ENCODE results near the gene COL4A1. TPM values are rescaled to one million over a fixed set of nuclear protein-coding genes. Genes with fewer than 3 reads are reported as not detected.

COL4A1 gene
- total RNA-seq, 1 donor from 2014 or later = not detected

DNA sequence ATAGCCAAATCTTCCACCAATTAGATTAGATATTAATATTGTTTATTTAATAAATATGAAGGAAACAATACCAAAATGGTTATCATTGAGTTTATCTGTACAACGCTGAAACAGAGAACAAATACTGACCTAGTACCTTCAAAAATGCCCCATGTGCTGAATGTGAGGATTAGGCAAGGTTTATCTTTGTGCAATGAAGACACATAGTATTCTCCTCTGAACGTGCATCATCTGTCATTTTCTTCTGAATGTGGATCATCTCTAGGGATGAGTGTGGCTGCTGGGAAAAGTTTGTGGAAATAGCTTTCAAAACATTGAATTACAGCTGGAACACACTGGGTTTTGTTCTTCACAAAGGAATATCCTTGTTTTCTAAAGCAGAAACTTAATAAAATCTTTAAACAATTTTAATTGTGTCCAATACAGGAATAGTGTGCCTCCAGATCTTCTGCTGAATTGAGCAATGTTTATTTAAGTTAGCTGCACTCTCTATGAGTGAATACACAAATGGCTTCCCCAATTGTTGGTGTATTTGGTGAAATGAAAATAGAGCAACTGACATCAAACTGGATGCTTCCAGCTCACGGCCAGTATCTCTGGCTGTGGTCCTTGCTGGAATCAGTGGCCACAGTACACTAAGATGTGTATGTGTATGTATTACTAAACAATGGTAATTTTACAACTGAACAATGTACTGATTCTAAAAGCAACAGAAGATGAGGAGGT, 6.7 kb downstream of the COL4A1 start:
- no peaks in the 10 kb centered on the region for H3K36me3 Mint-ChIP-seq (ENCODE audit: low read depth)
- H3K4me3 Mint-ChIP-seq = no peak overlapping the region
- intact Hi-C loops (cut with micrococcal nuclease) = no loop called here
- H3K27me3 Mint-ChIP-seq (ENCODE audit: insufficient read depth) = peaks cover 48% of the 10 kb centered on the region
- H3K9me3 Mint-ChIP-seq = no peaks in the 10 kb centered on the region
- no peak overlapping the region for H3K27ac Mint-ChIP-seq
- peaks cover 9% of the 10 kb centered on the region for H3K4me1 Mint-ChIP-seq (ENCODE audit: low read depth)
- no peak for DNase-seq (ENCODE audit: low spot score)

DNA sequence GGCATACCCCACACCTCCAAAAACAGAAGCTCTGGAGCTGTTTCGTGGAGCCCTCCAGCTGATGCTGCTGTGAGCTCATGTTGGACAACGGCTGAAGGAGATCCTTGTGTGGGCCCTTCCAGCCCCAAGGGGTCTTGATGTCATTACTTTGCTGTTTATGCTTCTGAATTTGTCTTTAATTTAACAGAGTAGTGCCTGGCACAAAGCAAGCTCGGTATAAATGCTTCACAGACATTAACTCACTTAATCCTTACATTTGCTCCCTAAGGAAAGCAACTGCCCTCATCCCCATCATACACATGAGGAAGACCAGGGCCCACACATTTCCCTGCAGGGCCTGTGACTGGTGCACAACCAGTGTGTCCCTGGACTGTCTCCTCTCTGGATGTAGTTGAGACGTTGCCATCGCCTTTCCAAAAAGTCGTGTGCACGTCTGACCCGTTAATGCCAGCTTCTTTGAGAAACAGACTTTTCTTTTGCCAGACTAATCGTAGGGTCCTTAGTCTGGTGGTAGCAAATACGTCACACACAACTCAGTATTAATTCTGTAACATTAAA, 7.6 kb downstream of the COL4A1 start:
- no peak for DNase-seq (ENCODE audit: low spot score)
- Mint-ChIP-seq H3K9me3 (no peaks in the 10 kb centered on the region), H3K27ac (no peak overlapping the region), H3K36me3 (ENCODE audit: low read depth) (no peaks in the 10 kb centered on the region), H3K4me3 (no peak overlapping the region), H3K4me1 (ENCODE audit: low read depth) (peaks cover 9% of the 10 kb centered on the region), H3K27me3 (ENCODE audit: insufficient read depth) (peaks cover 41% of the 10 kb centered on the region)
- intact Hi-C loops (cut with micrococcal nuclease) = loop anchor here (5.0 kb wide), 1 partner anchor 77 kb away; no protein-coding TSS in a partner anchor

DNA sequence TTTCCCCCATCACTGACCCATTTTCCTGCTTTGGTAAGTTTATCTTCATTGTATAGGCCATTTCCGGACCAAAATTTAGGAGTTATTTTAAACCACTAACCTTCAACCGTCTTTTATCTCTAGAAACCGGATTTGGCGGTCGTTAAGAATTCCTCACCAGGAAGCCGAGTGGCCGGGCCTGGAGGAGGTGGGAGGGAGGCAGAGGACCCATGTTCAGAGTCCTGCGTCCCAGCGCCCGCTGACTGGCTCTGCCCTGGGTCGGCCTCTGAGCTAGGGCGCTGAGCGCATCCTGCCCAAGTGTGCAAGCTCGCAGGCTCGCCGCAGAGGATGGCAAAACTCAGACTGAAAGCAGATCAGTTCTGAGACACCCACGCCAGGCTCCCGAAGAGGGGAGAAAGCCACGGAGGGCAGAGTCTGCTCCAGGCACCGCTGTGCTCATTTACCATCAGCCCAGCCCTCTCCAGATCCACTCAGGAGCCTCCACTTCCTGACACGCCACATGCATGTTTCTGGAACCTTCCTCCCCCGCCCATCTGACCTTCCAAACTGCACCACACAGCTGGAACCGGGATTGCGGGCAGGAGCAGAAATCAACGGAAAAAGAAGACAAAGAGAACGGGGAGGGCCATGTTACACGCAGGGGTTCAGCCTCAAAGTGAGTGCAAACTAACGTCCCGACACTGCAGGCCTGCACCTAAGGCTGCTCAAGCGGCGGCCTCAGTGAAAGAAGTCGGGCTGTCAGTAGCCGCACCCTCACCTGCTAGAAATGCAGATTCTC, 8.3 kb downstream of the COL4A1 start:
- H3K4me3 Mint-ChIP-seq = peak overlapping the region; percentile 38
- DNase-seq (ENCODE audit: low spot score) = peak; percentile 16
- intact Hi-C loops (cut with micrococcal nuclease) = loop anchor here (1.0 to 5.0 kb wide), 2 partner anchors 8 to 76 kb away; no protein-coding TSS in a partner anchor
- H3K27me3 Mint-ChIP-seq (ENCODE audit: insufficient read depth) = peaks cover 34% of the 10 kb centered on the region
- peaks cover 9% of the 10 kb centered on the region for H3K4me1 Mint-ChIP-seq (ENCODE audit: low read depth)
- H3K36me3 Mint-ChIP-seq (ENCODE audit: low read depth) = no peaks in the 10 kb centered on the region
- no peaks in the 10 kb centered on the region for H3K9me3 Mint-ChIP-seq
- no peak overlapping the region for H3K27ac Mint-ChIP-seq

DNA sequence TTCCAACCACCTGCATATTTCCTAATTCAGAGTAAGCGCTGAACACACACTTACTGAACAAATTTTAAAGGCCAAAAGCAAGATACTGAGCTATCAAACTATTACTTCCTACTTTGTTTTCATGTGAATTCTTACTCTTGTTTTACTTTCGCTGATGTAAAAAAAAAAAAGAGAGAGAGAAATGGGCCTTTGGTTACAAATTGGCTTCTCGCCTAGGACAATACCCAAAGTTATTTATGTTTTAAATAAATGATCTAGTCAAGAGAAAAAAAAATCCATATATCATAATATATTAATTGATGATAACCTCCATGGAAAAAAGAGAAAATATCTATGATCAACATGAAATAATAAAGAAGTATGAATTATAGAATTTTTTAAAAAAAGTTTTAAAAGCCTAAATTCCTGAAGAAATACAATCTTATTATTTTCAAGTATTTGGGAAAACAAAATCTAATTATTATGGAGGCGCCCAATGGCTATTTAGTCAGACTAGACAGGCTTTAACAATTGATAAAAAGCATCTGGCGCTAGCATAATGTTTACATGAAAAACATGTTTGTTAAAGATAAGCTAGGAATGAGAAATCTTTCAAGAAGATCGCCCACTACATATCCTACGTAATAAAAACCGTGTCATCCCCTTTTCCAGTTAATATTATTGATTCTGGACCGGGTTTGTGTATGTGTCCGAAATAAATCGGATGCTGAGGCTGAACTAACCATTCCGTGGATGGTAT, 9.0 kb downstream of the COL4A1 start:
- Mint-ChIP-seq H3K27ac (no peak overlapping the region), H3K36me3 (ENCODE audit: low read depth) (no peaks in the 10 kb centered on the region), H3K4me1 (ENCODE audit: low read depth) (peaks cover 9% of the 10 kb centered on the region), H3K27me3 (ENCODE audit: insufficient read depth) (peaks cover 29% of the 10 kb centered on the region), H3K9me3 (no peaks in the 10 kb centered on the region), H3K4me3 (no peak overlapping the region)
- no peak for DNase-seq (ENCODE audit: low spot score)
- intact Hi-C loops (cut with micrococcal nuclease) = loop anchor here (1.0 to 5.0 kb wide), 2 partner anchors 8 to 76 kb away; no protein-coding TSS in a partner anchor

DNA sequence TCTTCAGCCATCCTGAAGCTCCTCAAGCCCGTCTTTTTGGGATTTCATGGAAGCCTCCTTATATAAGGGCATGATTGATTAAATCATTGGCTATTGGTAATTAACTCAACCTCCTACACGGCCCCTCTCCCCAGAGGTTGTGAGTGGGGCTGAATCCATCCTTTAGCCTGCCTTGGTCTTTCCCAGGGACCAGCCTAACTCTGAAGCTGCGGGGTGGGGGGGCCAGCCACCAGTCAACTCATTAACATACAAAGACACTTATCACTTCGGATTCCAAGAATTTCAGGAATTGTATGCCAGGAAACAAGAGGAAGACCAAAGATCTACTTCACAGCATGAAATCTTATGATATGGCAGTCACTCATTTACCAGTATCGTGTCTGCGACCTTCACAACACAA, 9.9 kb downstream of the COL4A1 start:
- Mint-ChIP-seq H3K27ac (no peak overlapping the region), H3K27me3 (ENCODE audit: insufficient read depth) (peaks cover 27% of the 10 kb centered on the region), H3K4me3 (no peak overlapping the region), H3K4me1 (ENCODE audit: low read depth) (peaks cover 9% of the 10 kb centered on the region), H3K36me3 (ENCODE audit: low read depth) (no peaks in the 10 kb centered on the region), H3K9me3 (no peaks in the 10 kb centered on the region)
- no peak for DNase-seq (ENCODE audit: low spot score)
- intact Hi-C loops (cut with micrococcal nuclease) = loop anchor here (5.0 kb wide), 1 partner anchor 75 kb away; no protein-coding TSS in a partner anchor

DNA sequence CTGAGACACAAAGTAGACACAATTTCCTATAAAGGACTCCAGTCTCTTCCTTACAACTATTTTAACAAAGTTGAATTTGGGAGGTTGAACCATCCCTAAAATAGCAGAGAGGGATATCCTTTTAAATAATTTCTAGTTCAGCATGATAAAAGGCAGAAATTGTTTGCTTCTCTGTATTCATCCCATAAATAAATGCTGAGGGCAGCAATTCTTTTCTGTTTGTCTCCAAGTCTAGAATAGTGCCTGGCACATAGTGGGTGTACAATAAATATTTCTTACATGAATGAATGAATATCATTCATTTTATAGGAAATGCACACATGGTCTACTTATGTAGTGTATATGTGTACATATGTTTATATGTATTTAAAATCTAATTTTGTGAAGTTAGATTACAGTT, 12.3 kb downstream of the COL4A1 start:
- H3K4me1 Mint-ChIP-seq (ENCODE audit: low read depth) = peaks cover 9% of the 10 kb centered on the region
- H3K9me3 Mint-ChIP-seq = no peaks in the 10 kb centered on the region
- peaks cover 22% of the 10 kb centered on the region for H3K27me3 Mint-ChIP-seq (ENCODE audit: insufficient read depth)
- no peaks in the 10 kb centered on the region for H3K36me3 Mint-ChIP-seq (ENCODE audit: low read depth)
- intact Hi-C loops (cut with micrococcal nuclease) = loop anchor here (5.0 kb wide), 1 partner anchor 72 kb away; no protein-coding TSS in a partner anchor
- no peak overlapping the region for H3K4me3 Mint-ChIP-seq
- no peak for DNase-seq (ENCODE audit: low spot score)
- H3K27ac Mint-ChIP-seq = no peak overlapping the region

DNA sequence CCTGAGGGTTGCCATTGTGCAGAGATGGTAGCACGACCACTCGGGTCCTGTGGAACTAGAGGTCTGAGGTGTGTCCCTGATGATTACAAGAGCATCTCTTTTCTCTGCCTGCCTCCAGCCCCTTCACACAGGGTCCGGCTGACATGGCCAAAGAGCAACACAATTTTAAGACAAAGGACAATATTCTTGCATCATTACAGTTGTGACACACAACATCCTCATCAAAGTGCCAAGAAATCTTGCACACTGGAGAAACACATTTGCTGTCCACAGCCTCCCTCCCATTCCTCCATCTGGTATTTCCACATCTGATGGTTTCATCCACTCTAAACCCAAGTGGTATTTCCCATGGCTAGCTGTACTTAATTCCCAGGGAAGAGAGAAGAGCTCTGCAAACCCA, 12.8 kb downstream of the COL4A1 start:
- no peak overlapping the region for H3K4me3 Mint-ChIP-seq
- H3K4me1 Mint-ChIP-seq (ENCODE audit: low read depth) = peaks cover 9% of the 10 kb centered on the region
- no peaks in the 10 kb centered on the region for H3K36me3 Mint-ChIP-seq (ENCODE audit: low read depth)
- intact Hi-C loops (cut with micrococcal nuclease) = no loop called here
- no peak overlapping the region for H3K27ac Mint-ChIP-seq
- no peak for DNase-seq (ENCODE audit: low spot score)
- no peaks in the 10 kb centered on the region for H3K9me3 Mint-ChIP-seq
- peaks cover 22% of the 10 kb centered on the region for H3K27me3 Mint-ChIP-seq (ENCODE audit: insufficient read depth)

DNA sequence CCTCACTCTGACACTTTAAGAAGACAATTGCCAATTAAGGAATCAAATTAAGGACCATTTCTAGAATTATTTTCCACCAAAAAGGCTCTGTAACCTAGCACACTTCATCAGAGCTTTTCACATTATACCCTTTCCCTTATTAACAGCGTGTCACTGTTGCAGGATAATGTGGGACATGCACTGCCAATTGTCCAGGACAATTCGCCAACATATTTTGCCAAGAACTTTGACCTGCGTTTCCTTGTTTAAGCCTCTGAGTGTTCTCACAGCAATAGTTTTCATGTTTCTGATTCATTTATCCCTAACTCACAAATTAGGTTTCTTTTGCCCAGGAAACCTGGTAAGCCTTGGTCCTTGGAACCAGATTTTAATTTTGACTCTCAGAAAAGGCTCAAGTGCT, 13.3 kb downstream of the COL4A1 start:
- H3K27me3 Mint-ChIP-seq (ENCODE audit: insufficient read depth) = peaks cover 22% of the 10 kb centered on the region
- H3K36me3 Mint-ChIP-seq (ENCODE audit: low read depth) = no peaks in the 10 kb centered on the region
- no peak overlapping the region for H3K4me3 Mint-ChIP-seq
- no peaks in the 10 kb centered on the region for H3K9me3 Mint-ChIP-seq
- no peak overlapping the region for H3K27ac Mint-ChIP-seq
- DNase-seq (ENCODE audit: low spot score) = no peak
- H3K4me1 Mint-ChIP-seq (ENCODE audit: low read depth) = peaks cover 5% of the 10 kb centered on the region
- intact Hi-C loops (cut with micrococcal nuclease) = no loop called here

DNA sequence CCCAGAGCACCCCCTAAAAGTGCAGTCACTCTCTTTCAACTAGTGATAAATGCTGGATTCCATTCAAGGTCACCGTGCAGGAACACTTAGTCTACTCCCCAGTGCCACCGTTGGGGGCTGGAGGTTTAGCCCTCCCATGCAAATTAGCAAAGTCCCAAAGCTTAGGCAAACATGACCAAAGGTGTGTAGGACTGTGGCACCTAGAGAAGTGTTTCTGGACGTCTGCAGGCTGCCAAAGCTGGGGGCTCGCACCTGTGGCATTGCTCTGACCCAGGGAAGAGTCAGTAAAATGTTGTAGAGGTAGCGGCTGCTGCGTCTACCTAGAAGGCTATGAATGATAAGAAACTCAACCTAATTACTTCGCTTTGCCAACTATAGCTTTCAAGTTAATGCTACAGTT, 13.9 kb downstream of the COL4A1 start:
- H3K9me3 Mint-ChIP-seq = no peaks in the 10 kb centered on the region
- DNase-seq (ENCODE audit: low spot score) = no peak
- no peak overlapping the region for H3K4me3 Mint-ChIP-seq
- H3K27me3 Mint-ChIP-seq (ENCODE audit: insufficient read depth) = peaks cover 17% of the 10 kb centered on the region
- H3K27ac Mint-ChIP-seq = no peak overlapping the region
- intact Hi-C loops (cut with micrococcal nuclease) = no loop called here
- no peaks in the 10 kb centered on the region for H3K4me1 Mint-ChIP-seq (ENCODE audit: low read depth)
- no peaks in the 10 kb centered on the region for H3K36me3 Mint-ChIP-seq (ENCODE audit: low read depth)

DNA sequence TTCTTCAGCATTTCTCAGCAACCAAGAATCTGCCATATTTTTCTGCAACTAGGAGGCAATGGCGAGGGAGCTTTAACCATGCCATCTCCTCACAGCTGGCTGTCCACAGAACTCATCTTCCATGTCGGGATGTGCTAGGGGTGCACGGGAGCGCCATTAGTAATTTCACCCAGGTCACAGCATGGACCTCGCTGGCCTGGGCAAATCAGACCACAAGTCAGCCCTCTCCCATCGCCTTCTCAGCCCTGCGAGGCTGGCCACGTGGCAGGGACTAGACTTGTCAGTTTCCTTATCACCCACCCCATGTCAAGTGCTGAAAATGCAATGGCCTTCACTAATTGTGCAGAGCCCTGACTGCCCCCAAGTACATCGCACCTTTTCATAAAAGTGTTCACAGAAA, 15.7 kb downstream of the COL4A1 start:
- Mint-ChIP-seq H3K27ac (no peak overlapping the region), H3K4me1 (ENCODE audit: low read depth) (no peaks in the 10 kb centered on the region)

DNA sequence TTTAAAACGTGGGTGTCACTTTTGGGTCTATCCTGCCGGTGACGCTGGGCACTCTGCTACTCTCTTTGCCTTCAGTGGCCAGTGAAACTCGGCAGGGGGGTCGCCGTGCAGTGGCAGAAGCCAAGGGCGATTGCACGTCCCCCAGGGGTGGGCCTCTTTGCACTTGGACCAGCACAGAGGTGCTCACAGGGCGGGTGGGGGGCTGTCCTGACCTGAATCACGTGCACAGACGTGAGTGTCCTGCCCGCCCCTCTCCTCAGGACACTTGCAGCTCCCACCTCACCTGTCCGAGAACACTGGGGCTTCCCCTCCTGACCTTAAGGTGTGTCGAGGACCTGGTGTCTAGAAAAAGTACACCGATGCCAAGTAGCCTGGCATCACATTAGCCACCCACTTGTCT, 16.1 kb downstream of the COL4A1 start:
- H3K4me1 Mint-ChIP-seq (ENCODE audit: low read depth) = no peaks in the 10 kb centered on the region
- H3K36me3 Mint-ChIP-seq (ENCODE audit: low read depth) = no peaks in the 10 kb centered on the region

More for the DNA sequence above, 15.7 kb downstream of the COL4A1 start:
- Mint-ChIP-seq H3K9me3 (no peaks in the 10 kb centered on the region), H3K4me3 (no peak overlapping the region), H3K36me3 (ENCODE audit: low read depth) (no peaks in the 10 kb centered on the region), H3K27me3 (ENCODE audit: insufficient read depth) (peaks cover 10% of the 10 kb centered on the region)
- DNase-seq (ENCODE audit: low spot score) = no peak
- intact Hi-C loops (cut with micrococcal nuclease) = no loop called here

DNA sequence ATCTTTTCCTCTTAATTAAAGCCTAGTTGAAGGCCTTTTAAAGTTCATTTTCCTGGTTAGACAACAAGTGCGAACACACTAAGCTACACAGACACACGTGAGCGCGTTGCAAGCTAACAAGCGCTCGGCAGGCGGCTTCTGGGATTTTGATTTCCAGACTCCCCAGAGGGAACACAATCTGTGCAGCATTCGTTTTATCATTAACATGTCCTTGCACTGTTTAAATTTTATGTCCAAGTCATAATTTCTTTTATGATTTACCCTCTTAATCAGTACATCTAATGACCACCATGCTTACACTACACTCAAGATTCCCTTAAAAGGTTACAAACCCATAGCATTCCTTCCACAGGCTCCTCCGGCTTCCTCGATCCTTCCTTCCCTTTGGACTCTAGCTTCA, 16.8 kb downstream of the COL4A1 start:
- H3K9me3 Mint-ChIP-seq = no peaks in the 10 kb centered on the region
- H3K27ac Mint-ChIP-seq = no peak overlapping the region
- no peak overlapping the region for H3K4me3 Mint-ChIP-seq
- H3K36me3 Mint-ChIP-seq (ENCODE audit: low read depth) = no peaks in the 10 kb centered on the region
- H3K27me3 Mint-ChIP-seq (ENCODE audit: insufficient read depth) = peaks cover 4% of the 10 kb centered on the region
- no peak for DNase-seq (ENCODE audit: low spot score)
- intact Hi-C loops (cut with micrococcal nuclease) = no loop called here
- H3K4me1 Mint-ChIP-seq (ENCODE audit: low read depth) = no peaks in the 10 kb centered on the region

More for the DNA sequence above, 16.1 kb downstream of the COL4A1 start:
- H3K27me3 Mint-ChIP-seq (ENCODE audit: insufficient read depth) = peaks cover 8% of the 10 kb centered on the region
- H3K4me3 Mint-ChIP-seq = no peak overlapping the region
- no peak overlapping the region for H3K27ac Mint-ChIP-seq
- no peak for DNase-seq (ENCODE audit: low spot score)
- no peaks in the 10 kb centered on the region for H3K9me3 Mint-ChIP-seq
- intact Hi-C loops (cut with micrococcal nuclease) = no loop called here
